Lower lobe of right lung (tissue), 2 donors: ENCODE results near the gene INPP1. TPM values are rescaled to one million over a fixed set of nuclear protein-coding genes. Genes with fewer than 3 reads are reported as not detected.
"Not testable (repeated sequence)": the region's sequence is repeated elsewhere in the genome, so short reads cannot be mapped to it uniquely, and the experiment has no call there.

ENCODE experiments used
- ATAC-seq, 2 donors: fragments of 200-7000 bp; cut with Tn5 transposase; one replicate each; pipeline ENCODE4 v1.9.1; 2020 to 2022; ENCODE audit warnings: mild to moderate bottlenecking in 2 of 2, moderate library complexity in 2 of 2
- DNase-seq: peaks from one replicate; pipeline ENCODE4 v3.0.0-alpha.2; 2020
- H3K27ac ChIP-seq: fragments of 200-600 bp; one replicate; pipeline ENCODE4 v1.8.0; 2022
- H3K27me3 ChIP-seq: fragments of 200-600 bp; one replicate; pipeline ENCODE4 v1.8.0; 2022; ENCODE audit warnings: low read depth
- H3K36me3 ChIP-seq: fragments of 200-600 bp; one replicate; pipeline ENCODE4 v1.8.0; 2022; ENCODE audit warnings: mild to moderate bottlenecking
- H3K4me1 ChIP-seq: fragments of 200-600 bp; one replicate; pipeline ENCODE4 v1.8.0; 2022
- H3K4me3 ChIP-seq: fragments of 200-600 bp; one replicate; pipeline ENCODE4 v1.8.0; 2022; ENCODE audit warnings: mild to moderate bottlenecking
- H3K9me3 ChIP-seq: fragments of 200-600 bp; one replicate; pipeline ENCODE4 v1.8.0; 2022
- CTCF ChIP-seq: fragments of 200-600 bp; IDR thresholded peaks from one replicate; pipeline ENCODE4 v1.8.0; 2022; ENCODE audit warnings: antibody characterized with exemption, mild to moderate bottlenecking
- intact Hi-C: fragments of 100-400 bp; cut with DNase I; formaldehyde crosslinking; loops from one replicate; pipeline ENCODE4 v1.11.0; 2022
- total RNA-seq: library from RNA; stranded (reverse); fragmentation: NEBNext Ultra II Directional; extraction: Animal tissue kit (Norgen Biotek cat#: 25700); gene quantifications from one replicate; pipeline ENCODE4 v1.2.1, GENCODE V29; 2021
- donor health status: DM: no; HTN: yes; CAD: no; lungs with severe emphysema.

INPP1 gene
- total RNA-seq, 1 donor from 2014 or later: 23.4 TPM

DNA sequence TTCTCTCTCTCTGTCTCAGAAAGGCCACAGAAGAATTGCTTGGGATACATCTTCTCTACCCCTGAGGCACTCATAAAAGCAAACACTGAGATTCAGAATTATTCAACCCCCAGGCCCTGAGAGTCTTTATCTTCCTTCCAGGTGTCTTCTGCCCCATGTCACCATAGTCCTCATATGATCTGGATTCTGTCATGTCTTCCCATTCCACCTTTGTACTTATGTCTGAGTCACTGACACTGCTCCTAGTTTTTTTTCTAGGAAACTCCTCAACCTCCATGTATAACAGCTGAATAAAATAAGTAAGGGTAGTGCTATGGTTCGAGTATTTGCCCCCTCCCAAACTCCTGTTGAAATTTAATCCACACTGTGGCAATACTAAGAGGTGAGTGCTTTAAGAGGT, 35.4 kb upstream of the INPP1 start:
- ATAC-seq (no peak), DNase-seq (no peak)
- Histone ChIP-seq H3K9me3 (no peaks in the 10 kb centered on the region), H3K36me3 (peaks cover 12% of the 10 kb centered on the region), H3K27me3 (no peaks in the 10 kb centered on the region), H3K4me1 (peaks cover 11% of the 10 kb centered on the region), H3K27ac (no peak overlapping the region), H3K4me3 (no peak overlapping the region)
- intact Hi-C loops: no loop called here
- no peak for TF ChIP-seq CTCF

DNA sequence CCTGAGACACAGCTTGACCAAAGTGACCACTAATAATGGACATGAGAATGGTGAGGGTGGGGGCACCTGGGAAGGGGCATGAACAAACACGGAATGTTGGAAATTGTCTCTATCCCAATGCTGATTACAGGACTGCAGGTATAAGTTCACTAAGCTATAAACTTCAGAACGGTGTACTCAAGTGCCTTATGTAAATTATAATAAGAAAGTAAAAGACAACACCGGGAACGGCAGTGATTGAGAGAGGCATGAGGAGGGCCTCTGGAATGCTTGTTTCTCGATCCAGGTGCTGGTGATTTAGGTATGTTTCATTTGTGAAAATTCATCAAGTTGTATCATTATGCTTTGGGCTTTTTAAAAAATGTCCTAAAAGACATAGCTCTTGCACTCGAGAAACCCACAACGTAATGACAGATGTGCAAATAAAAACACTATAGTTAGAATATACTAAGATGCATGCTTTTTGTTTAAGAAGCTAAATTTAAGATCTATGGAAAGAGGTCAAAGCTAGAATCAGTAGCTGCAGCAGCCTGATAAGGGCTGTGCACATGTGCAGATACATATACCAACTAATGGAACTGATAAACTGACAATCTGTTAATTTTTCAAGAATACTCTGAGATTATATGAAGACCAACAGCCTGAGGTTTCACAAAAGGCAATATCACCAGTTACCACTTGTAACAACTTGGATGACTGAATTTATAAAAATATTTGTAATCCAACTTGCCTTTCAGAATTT, 31.3 kb upstream of the INPP1 start:
- no peak for DNase-seq
- peak; percentile 30 to 64 for ATAC-seq
- Histone ChIP-seq H3K36me3 (peaks cover 12% of the 10 kb centered on the region), H3K4me1 (peaks cover 14% of the 10 kb centered on the region), H3K27ac (no peak overlapping the region), H3K27me3 (no peaks in the 10 kb centered on the region), H3K4me3 (no peak overlapping the region), H3K9me3 (no peaks in the 10 kb centered on the region)
- no peak for TF ChIP-seq CTCF
- intact Hi-C loops: no loop called here

DNA sequence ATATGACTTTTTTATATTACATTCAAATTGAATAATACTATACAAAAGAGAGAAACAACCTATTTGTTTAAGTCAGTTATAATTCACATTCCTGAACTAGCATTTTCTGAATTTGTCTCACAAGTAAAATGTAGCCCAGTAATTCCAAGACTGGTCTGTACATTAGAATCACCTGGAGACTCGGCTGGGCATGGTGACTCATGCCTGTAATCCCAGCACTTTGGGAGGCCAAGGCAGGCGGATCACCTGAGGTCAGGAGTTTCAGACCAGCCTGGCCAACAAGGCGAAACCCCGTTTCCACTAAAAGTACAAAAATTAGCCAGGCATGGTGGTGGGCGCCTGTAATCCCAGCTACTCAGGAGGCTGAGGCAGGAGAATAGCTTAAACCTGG, 30.8 kb upstream of the INPP1 start:
- DNase-seq, intact Hi-C loops, H3K9me3 ChIP-seq, H3K27me3 ChIP-seq, H3K4me3 ChIP-seq, H3K27ac ChIP-seq: not testable (repeated sequence)
- peak in 1 of 2 donors; percentile 70 for ATAC-seq
- H3K4me1 ChIP-seq: peaks cover 14% of the 10 kb centered on the region
- H3K36me3 ChIP-seq: peaks cover 12% of the 10 kb centered on the region

DNA sequence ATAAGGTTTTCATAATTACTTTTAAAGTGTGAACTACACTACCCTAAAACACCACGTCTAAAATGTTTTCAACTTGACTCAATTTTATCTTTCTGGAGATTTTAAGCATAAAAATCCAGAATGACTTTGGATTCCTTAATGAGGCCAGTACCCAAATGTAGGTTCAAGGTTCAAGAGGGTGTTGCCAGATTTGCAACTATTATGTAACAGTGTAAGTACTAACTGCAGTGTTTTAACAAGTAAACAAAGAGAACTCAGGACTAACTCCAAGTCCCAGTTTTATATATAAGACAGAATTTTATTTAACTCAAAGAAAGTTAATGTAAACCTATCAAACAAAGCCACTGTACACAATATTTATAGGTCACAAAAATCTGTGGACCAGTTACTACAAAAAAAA, 29.5 kb upstream of the INPP1 start:
- intact Hi-C loops: no loop called here

GRCh38 chr2:190315273-190315672, 28.1 kb upstream of the INPP1 start:
- DNase-seq (no peak), ATAC-seq (no peak)
- no peak for TF ChIP-seq CTCF
- H3K4me1 ChIP-seq: peaks cover 29% of the 10 kb centered on the region
- no peaks in the 10 kb centered on the region for H3K27me3 ChIP-seq
- peaks cover 5% of the 10 kb centered on the region for H3K36me3 ChIP-seq
- H3K4me3 ChIP-seq: no peak overlapping the region
- no peak overlapping the region for H3K27ac ChIP-seq
- H3K9me3 ChIP-seq: no peaks in the 10 kb centered on the region
- intact Hi-C loops: no loop called here

More for the DNA sequence above, 29.5 kb upstream of the INPP1 start:
- no peak overlapping the region for H3K27ac ChIP-seq
- DNase-seq (no peak), ATAC-seq (no peak)
- no peaks in the 10 kb centered on the region for H3K27me3 ChIP-seq
- H3K4me3 ChIP-seq: no peak overlapping the region
- no peaks in the 10 kb centered on the region for H3K9me3 ChIP-seq
- peaks cover 12% of the 10 kb centered on the region for H3K36me3 ChIP-seq
- peaks cover 24% of the 10 kb centered on the region for H3K4me1 ChIP-seq
- TF ChIP-seq CTCF: no peak

DNA sequence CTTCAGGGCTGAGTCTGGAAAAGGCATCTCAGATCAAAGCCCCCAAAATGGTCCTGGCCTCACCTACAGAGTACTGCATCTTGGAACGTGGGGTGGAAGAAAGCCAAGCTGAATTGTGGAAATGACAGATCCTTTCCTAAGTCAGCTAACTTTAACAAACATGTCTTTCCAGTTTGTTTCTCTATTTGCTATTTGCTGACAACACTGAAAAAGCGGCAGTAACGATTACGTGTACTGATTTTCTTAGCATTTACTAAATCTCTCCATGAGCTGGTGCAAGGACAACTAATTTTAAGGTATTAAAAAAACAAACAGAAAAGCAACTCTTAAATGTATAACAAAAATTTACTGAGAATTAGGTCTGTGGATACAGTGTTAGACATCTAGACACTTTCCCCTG, 24.9 kb upstream of the INPP1 start:
- ATAC-seq (no peak), DNase-seq (no peak)
- peak overlapping the region; percentile 78 for H3K4me3 ChIP-seq

More for the DNA sequence above, 24.9 kb upstream of the INPP1 start:
- intact Hi-C loops: no loop called here
- TF ChIP-seq CTCF: no peak
- no peak overlapping the region for H3K27ac ChIP-seq
- H3K9me3 ChIP-seq: no peaks in the 10 kb centered on the region
- H3K4me1 ChIP-seq: peaks cover 23% of the 10 kb centered on the region
- H3K36me3 ChIP-seq: no peaks in the 10 kb centered on the region
- no peaks in the 10 kb centered on the region for H3K27me3 ChIP-seq
